Thyroid gland (tissue), 4 donors: Measurements from ENCODE around the gene CHSY1. TPM values are rescaled to one million over a fixed set of nuclear protein-coding genes. Genes with fewer than 3 reads are reported as not detected.

Experiments
- DNase-seq, 2 donors: peaks; one replicate each; pipeline ENCODE4 v3.0.0-alpha.2; 2019
- H3K27ac ChIP-seq, 3 donors: fragments of 200-600 bp; sonication (generic); 1 replicate in 2 of 3; 2 replicates in 1 of 3; pipeline ENCODE4 v1.5.1; 2016 to 2019; ENCODE audit warnings: mild to moderate bottlenecking in 1 of 3, moderate library complexity in 1 of 3
- H3K27me3 ChIP-seq: fragments of 200-600 bp; sonication (generic); one replicate; pipeline ENCODE4 v1.5.1; 2019
- H3K36me3 ChIP-seq, 2 donors: fragments of 200-600 bp; sonication (generic); one replicate each; pipeline ENCODE4 v1.5.1; 2016 to 2019
- H3K4me1 ChIP-seq, 2 donors: fragments of 200-600 bp; sonication (generic); one replicate each; pipeline ENCODE4 v1.5.1; 2017 to 2019
- H3K4me3 ChIP-seq, 3 donors: fragments of 200-600 bp; sonication (generic); replicated peaks in 1 of 3; 1 replicate in 2 of 3; 2 replicates in 1 of 3; pipeline ENCODE4 v1.5.1; 2016; ENCODE audit warnings: mild to moderate bottlenecking in 1 of 3
- H3K9me3 ChIP-seq: fragments of 200-600 bp; sonication (generic); one replicate; pipeline ENCODE4 v1.5.1; 2017
- CTCF ChIP-seq, 6 experiments: fragments of 200-600 bp in 3 of 6; fragments of 450-650 bp in 3 of 6; sonication (generic) in 3 of 6; IDR thresholded peaks; one replicate each; pipeline ENCODE4 v1.5.1; 2016 to 2019; ENCODE audit warnings: antibody characterized with exemption in 6 of 6, mild to moderate bottlenecking in 2 of 6, inconsistent platforms in 1 of 6, moderate library complexity in 1 of 6
- POLR2A ChIP-seq, 2 donors: fragments of 450-650 bp; IDR thresholded peaks; one replicate each; pipeline ENCODE4 v1.6.1; 2017; ENCODE audit warnings: antibody characterized with exemption in 2 of 2, mild to moderate bottlenecking in 2 of 2, moderate library complexity in 1 of 2
- WGBS, 2 donors: methylation state at CpG; one replicate each; pipeline ENCODE4 v1.1.5; 2017; 5-methylcytosine and 5-hydroxymethylcytosine counted together
- intact Hi-C: fragments of 100-400 bp; cut with DNase I; formaldehyde crosslinking; loops from one replicate; pipeline ENCODE4 v1.15.1; 2023
- total RNA-seq, 4 donors: library from RNA; depleted of rRNA; stranded (reverse); fragments of >200 nt; gene quantifications; one replicate each; pipeline ENCODE4 v1.2.3, GENCODE V29; 2016

The CHSY1 gene
- total RNA-seq, 4 donors from 2014 or later = 13.8 to 26.6 (median 18.5) TPM

- WGBS, 2 donors = 54 to 55% methylated on average over 18 of the region's 18 CpGs
- Histone ChIP-seq H3K27me3 (no peaks in the 10 kb centered on the region), H3K4me1 (peaks cover 0 to 8% of the 10 kb centered on the region in 2 donors), H3K27ac (peak overlapping the region in 1 of 3 donors; percentile 35), H3K36me3 (peaks cover 27 to 29% of the 10 kb centered on the region in 2 donors), H3K9me3 (no peaks in the 10 kb centered on the region), H3K4me3 (no peak overlapping the region)
- no peak for TF ChIP-seq CTCF (IDR thresholded peaks at IDR 0.05)
- TF ChIP-seq POLR2A (IDR thresholded peaks at IDR 0.05) = peak in 1 of 2 donors; percentile 7
- DNase-seq = no peak
- intact Hi-C loops = no loop called here
These were observed 15.7 kb upstream of the CHSY1 start for GRCh38 chr15:101267320-101268104.

GRCh38 chr15:101266787-101267186 lies 14.9 kb upstream of the CHSY1 start:
- H3K27me3 ChIP-seq = no peaks in the 10 kb centered on the region
- DNase-seq = no peak
- H3K27ac ChIP-seq = peak overlapping the region in 2 of 3 donors; percentile 15 to 35
- H3K36me3 ChIP-seq = peaks cover 20 to 22% of the 10 kb centered on the region in 2 donors
- H3K4me1 ChIP-seq = peaks cover 0 to 8% of the 10 kb centered on the region in 2 donors
- H3K4me3 ChIP-seq = no peak overlapping the region
- no peaks in the 10 kb centered on the region for H3K9me3 ChIP-seq
- intact Hi-C loops = no loop called here
- WGBS, 2 donors = 57 to 67% methylated on average over 9 of the region's 9 CpGs
- no peak for TF ChIP-seq CTCF (IDR thresholded peaks at IDR 0.05)

DNA sequence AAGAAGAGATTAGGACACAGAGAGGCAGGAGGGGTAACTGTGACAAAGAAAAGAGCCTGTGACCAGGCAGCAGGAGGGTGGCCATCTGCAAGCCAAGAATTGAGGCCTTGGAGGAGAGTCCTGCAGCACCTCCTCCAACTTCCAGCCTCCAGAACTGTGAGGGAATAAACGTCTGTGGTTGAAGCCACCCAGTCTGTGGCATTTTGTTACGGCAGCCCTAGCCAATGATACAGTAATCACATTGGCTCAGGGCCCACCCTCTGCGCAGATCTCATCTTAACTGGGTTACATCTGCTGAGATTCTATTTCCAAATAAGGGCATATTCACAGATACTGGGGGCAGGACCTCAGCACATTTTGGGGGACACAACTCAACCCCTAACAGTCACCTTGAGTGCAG lies 14.2 kb upstream of the CHSY1 start:
- intact Hi-C loops = no loop called here
- H3K36me3 ChIP-seq = peaks cover 12 to 14% of the 10 kb centered on the region in 2 donors
- H3K4me1 ChIP-seq = peaks cover 0 to 8% of the 10 kb centered on the region in 2 donors
- WGBS, 2 donors = 60 to 73% methylated on average over 3 of the region's 3 CpGs
- H3K27me3 ChIP-seq = no peaks in the 10 kb centered on the region
- H3K9me3 ChIP-seq = no peaks in the 10 kb centered on the region
- TF ChIP-seq POLR2A (IDR thresholded peaks at IDR 0.05) = no peak
- TF ChIP-seq CTCF (IDR thresholded peaks at IDR 0.05) = no peak
- H3K4me3 ChIP-seq = no peak overlapping the region
- DNase-seq = no peak
- H3K27ac ChIP-seq = no peak overlapping the region

GRCh38 chr15:101264911-101265641 lies 13.2 kb upstream of the CHSY1 start:
- no peak for DNase-seq
- intact Hi-C loops = no loop called here
- Histone ChIP-seq H3K27me3 (no peaks in the 10 kb centered on the region), H3K27ac (no peak overlapping the region), H3K4me3 (no peak overlapping the region), H3K36me3 (peaks cover 6 to 7% of the 10 kb centered on the region in 2 donors), H3K4me1 (peaks cover 0 to 8% of the 10 kb centered on the region in 2 donors), H3K9me3 (no peaks in the 10 kb centered on the region)
- WGBS, 2 donors = 79 to 80% methylated on average over 17 of the region's 17 CpGs
- TF ChIP-seq POLR2A (IDR thresholded peaks at IDR 0.05) (no peak), CTCF (IDR thresholded peaks at IDR 0.05) (no peak)

DNA sequence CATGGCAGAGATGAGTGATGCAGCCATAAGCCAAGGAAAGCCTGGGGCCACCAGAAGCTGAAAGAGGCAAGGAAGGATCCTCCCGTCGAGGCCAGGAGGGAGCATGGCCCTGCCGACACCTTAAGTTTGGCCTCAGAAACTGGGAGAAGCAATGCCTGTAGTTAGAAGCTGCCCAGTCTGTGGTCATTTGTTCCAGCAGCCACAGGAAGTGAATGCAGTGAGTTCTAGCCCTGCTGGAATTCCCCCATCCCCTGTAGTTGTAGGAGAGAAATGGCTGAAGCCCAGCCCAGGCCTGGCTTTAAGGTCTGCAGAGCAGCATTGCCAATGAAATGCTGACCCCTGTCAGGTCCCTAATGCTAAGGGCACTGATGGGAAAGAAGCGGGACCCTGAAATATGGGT lies 12.2 kb upstream of the CHSY1 start:
- Histone ChIP-seq H3K9me3 (no peaks in the 10 kb centered on the region), H3K27ac (no peak overlapping the region), H3K36me3 (no peaks in the 10 kb centered on the region), H3K4me3 (no peak overlapping the region), H3K4me1 (peaks cover 0 to 8% of the 10 kb centered on the region in 2 donors), H3K27me3 (no peaks in the 10 kb centered on the region)
- TF ChIP-seq CTCF (IDR thresholded peaks at IDR 0.05) = no peak
- TF ChIP-seq POLR2A (IDR thresholded peaks at IDR 0.05) = no peak
- WGBS, 2 donors = 88 to 89% methylated on average over 4 of the region's 4 CpGs
- intact Hi-C loops = no loop called here
- no peak for DNase-seq
